Measurements from ENCODE around the gene MINDY1.
A peak's percentile ranks its signal among the peaks of the same experiment; 100 is the strongest.

The MINDY1 gene

DNA sequence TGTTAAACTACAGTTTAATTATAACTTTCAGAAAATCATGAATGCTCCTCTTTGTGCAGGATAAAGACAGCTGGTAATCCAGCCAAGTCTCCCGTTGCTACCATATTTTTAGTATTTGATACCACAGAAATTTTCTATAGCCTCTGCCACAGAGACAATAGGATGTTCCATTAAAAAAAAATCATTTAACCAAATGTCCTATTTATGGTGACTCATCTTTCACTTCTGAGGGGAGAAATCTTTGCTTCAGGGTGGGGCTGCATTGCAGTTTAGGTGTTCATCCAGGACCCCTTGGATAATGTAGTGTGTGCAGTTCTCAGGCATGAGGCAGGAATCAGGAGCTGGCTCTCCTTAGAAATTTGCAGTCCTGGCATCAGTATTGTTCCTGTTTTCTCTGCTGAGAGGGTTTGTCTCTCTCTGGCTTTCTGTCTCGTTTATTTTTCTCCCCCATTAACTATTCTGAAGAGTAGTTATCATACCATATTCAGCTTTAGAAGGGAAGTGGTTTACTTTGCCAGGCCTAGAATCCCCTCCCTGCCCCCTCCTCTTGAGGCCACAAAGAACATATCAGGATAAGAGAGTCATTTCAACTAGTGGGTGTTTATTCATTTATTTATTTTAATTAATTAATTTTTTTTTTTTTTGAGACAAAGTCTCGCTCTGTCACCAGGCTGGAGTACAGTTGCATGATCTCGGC, 4.6 kb upstream of the MINDY1 start:
- no peak for DNase-seq (ENCODE audit: low read depth in 3 of 3)

DNA sequence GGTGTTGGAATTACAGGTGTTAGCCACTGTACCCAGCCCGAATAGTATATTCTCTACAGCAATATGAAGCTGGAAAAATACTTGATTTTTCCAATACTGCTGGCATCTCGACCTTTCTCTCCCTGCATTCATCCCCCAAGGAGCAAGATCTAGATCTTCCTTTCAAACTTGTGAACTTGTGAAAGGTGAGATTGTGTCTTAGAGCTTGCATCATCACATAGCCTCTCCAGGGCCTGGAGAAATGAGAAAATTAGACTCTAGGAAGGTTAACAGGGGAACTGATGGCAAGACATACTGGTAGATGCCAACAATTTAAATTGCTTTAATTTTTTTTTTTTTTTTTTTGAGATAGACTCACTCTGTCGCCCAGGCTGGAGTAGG, 3.6 kb upstream of the MINDY1 start:
- DNase-seq (ENCODE audit: low read depth in 3 of 3) = no peak

DNA sequence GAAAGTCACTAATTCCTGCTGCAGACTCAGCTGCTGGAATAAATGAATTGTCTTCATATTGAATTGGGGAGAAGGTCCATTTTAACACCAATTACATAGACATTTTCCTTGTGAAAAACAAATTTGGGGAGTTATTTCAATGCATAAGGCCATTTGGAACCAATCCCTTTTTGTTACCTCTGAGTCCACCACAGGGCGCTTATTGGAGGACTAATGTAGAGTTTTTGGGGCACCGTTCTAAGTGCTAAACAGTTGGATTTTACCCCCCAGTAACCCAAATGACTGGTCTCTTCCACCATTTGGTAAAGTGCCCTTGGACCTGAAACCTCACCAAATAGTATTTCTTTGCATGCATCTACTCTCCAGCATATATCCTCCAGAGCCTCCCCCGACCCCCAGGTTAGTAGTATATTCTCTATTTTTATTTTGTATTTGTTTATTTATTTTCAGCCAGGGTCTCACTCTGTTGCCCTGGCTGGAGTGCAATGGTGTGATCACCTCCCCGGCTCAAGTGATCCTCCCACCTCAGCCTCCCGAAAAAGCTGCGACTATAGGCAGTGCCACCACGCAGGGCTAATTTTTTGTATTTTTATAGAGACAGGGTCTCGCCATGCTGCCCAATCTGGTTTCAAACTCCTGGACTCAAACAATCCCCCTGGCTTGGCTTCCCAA, 3.1 kb upstream of the MINDY1 start:
- DNase-seq (ENCODE audit: low read depth in 3 of 3) = no peak

DNA sequence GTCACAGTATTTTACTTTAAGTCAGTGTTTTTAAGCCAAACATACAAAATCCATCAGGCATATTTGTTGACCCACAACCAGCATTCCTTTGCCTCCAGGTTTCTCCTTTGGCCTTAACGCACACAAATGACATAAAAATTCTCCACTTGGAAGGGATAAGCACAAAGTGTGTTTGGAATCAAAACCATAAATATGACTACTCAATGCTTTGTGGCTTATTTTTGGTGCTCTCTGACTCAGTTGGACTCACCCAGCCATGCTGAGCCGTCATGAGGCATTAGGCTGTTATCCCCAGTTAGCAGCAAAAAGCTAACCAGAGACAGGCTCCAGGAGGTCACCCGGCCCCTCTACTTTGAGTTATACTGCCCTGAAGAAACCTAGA, 2.5 kb upstream of the MINDY1 start:
- DNase-seq (ENCODE audit: low read depth in 3 of 3) = no peak

DNA sequence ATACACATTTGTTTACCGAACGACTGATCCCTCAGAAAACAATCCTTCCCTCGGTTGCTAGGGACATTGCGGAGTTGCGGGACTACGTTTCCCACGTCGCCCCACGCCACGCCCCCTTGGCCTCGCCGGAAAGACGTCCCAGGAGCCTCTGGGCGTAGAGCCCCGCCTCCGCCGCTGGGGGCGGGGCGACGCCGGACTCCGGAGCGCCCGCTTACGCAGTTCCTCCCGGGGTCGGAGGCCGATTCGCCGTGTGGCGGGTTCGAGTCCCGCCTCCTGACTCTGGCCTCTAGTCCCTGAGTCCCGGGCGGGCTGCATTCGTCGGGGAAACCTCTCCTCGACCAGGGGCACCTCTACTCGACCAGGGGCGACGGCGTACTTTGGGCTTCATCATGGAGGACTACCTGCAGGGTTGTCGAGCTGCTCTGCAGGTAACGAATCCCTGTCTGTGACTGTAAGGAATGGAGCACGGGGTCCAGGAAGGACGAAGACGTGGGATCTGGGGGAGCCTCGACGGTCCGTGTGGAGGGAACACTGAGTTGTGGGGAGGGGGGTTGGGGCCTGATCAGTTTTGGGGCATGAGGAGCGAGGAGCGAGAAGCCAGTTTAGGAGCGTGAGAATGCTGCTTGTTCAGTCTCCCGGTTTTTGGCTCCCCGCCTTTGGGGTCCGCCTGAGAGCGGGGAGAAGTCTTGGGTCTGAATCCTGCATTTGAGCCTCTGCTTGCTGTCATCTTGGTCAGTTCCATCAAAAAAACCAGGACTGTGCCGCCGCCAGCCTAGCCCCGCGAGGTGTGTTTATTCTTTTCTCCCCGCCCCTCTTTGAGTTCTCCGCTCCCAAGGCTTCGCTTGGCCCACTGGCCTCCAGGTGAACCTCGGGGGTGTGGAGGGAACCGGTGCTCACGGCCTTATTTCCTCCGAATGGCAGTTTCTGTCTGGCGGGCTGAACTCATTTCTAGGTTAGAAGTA, 1.8 kb upstream of the MINDY1 start, which contains the start of gene PRUNE1:
TSS of gene PRUNE1 (plus strand) at position 206 of the 962 bp plus-strand sequence. CDS start at position 390, 184 bp downstream.
- peak; percentile 93 to 98 (median 95) for DNase-seq (ENCODE audit: low read depth in 3 of 3)

DNA sequence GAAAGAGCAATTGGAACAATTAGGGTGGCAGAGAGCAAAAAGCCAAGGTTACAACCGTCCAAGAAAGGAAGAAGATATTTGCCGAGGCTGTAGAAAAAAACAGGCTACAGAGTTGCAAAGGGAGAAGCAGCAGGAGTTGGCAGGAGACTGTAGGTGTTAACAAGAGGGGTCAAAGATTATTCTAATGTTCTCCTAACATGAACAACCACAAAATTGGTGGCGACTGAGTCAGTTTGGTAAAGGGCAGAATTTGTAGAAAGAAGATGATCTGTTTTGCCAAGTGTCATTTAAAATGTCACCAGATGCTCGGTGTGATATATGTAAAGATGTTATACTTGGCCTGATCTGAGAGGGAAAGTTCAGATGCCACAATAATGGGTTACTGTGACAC, 1.1 kb upstream of the MINDY1 start:
- no peak for DNase-seq (ENCODE audit: low read depth in 3 of 3)

DNA sequence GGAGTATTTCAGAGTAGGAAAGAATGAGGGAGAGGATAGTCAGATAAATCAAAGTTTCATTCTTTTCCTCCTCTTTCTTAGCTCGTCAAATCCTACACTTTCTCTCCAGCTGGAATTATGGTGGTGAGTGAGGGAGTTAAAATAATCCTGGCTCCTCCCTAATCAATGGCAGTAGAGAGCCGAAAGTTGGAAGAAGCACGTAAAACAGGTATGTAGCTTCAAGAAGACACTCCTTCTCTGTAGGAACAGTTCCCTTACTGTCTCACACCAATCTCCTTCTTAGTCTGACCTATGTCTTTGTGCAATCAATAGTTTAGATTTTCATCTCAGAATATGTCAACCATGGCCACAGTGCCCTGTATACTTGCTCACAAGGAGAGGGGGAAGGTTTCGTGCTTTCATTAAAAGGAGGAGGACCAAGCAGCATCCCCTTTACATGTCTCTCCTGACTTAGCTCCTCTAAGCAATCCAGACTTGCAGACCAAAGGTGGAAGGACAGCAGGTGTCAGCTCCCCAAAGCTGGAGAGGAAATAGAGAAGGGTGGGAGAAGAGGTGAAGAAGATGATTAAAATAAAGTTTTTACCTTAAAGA, 878 bp downstream of the MINDY1 start:
- DNase-seq (ENCODE audit: low read depth in 3 of 3) = no peak

DNA sequence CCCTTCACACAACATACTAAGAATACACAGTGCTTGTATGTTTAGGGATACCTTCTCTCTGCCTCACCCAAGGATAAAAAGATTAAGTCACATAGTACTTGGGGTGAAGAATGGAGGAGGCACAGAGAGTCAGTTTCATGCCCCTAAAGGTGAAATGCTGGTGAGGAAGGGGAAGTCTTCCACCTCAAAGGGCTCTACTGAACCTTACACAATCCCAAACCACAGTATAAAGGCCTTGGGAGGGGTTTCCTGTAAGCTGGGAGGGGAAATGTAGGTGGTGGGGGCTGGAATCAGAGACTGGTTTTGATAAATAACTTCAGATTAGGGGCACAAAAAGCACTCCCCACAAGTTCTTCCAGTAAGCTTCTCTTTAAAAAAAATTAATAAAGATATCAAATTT, 3.5 kb downstream of the MINDY1 start:
- no peak for DNase-seq (ENCODE audit: low read depth in 3 of 3)

DNA sequence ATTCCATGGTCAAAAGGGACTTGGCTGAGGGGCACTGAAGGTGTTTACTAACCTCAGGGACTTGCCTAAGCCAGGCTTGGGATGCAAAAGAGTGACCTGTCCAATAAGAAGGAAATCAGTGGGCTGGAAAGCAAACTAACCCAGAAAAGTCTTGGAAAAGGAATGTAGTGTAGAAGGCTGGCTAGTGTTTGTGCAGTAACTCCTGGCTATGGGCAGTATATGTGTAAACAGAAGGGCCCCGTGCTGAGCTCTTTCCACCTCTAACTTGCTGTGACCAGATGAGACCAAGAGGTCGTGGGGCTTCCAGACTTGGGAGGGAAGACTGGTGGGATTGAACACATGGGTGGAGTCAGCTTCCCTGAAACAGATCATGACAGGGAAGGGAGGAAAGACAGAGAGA, 4.1 kb downstream of the MINDY1 start:
- DNase-seq (ENCODE audit: low read depth in 3 of 3) = no peak

DNA sequence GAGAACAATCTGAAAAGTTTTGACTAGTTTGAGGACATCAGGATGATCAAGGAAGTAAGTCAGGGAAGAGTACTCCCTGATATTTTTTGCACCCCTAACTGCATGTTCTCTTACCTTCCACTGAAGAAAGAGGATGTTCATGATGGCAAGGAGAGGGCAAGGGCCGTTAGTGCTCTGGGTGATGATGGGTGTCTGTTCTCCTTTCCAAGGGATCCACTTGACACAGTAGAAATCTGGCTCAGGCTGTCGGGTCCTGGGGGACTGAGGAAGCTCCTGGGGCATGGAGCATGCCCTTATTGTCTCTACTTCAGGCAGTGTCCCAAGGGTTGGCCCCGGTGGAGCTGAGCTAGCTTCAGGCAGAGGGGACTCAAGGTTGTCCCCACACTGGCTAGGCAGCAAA, 4.7 kb downstream of the MINDY1 start:
- DNase-seq (ENCODE audit: low read depth in 3 of 3) = no peak

DNA sequence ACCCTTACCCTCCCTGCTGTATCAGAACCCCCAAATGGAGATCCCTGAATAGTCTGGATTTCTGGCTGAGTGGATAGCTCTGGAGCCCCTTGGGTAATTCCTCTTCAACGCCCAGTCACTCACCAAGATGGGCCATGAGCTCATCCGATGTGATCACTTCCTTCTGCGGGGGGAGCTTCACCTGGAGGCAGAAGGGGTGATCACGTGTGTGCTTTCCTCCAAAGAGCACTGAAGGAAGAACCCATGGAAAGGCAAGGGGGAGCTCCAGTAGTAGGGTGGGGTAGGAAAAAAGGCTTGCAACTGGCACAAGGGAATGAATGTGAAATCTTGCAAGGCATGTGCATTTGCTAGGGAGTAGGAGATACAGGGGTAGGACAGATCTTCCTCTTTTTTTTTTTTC, 5.1 kb downstream of the MINDY1 start:
- DNase-seq (ENCODE audit: low read depth in 3 of 3) = no peak

DNA sequence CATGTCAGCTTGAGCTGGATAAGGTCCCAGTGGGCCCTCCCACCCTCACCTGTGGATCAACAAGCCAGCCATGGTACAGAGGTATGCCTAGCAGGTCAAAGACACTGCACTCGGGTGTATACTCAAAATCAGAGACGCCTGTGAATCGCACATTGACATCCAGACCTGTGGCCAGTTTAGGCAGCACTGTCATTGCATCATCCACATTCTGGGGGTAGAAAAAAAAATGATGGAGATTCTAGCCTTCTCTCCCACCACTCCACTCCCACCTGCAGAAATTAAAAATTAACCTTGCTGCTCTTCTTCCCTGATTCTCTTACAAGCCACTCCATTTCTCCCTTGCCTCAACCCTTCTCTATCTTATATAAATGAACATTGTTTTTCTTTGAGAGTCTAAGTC, 6.3 kb downstream of the MINDY1 start:
- no peak for DNase-seq (ENCODE audit: low read depth in 3 of 3)

DNA sequence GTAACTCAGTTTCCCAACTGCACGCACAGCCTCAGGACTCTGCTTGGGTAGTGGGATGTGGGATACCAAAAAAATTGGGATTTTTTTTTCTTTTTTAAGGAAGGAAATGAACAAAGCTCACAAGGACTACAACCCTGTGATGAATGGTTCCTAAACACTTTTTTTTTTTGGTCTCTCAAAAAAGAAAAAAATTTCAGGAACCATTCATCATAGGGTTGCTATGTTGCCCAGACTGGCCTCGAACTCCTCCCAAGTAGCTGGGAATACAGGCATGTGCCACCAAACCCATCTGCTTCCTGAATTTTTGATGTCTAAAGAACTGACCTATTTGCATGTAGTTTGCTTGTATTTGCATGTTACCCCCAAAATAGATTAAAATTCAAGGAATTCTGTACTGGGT, 6.8 kb downstream of the MINDY1 start:
- DNase-seq (ENCODE audit: low read depth in 3 of 3) = no peak

DNA sequence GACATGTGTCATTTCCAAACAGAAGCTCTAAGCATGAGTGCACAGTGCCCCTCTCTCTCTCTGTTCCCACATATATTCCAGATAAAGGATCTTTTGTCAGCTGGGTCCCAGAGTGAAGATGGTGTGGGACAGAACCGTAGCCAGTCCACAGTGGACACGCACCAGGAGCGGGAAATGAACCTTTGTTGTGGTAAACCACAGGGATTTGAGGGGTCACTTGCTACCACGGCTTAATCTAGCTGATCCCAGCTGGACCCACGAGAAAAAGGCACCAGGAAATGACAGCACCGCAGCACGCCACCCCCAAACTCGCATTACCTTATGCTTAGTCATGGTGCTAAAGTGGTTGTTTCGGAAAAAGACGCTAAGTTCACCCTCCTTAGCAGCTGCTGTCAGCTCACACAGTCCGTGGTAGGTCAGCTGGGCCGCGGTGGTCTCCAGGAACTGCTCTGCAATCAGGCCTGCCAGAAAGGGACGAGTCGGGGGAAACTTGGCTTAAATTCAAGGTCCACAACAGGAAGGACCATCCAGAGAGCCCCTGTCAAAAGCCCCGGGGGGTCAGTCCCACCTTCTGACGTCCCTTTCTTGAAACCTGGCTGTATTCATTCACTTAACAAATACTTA, 7.5 kb downstream of the MINDY1 start:
- DNase-seq (ENCODE audit: low read depth in 3 of 3) = no peak

DNA sequence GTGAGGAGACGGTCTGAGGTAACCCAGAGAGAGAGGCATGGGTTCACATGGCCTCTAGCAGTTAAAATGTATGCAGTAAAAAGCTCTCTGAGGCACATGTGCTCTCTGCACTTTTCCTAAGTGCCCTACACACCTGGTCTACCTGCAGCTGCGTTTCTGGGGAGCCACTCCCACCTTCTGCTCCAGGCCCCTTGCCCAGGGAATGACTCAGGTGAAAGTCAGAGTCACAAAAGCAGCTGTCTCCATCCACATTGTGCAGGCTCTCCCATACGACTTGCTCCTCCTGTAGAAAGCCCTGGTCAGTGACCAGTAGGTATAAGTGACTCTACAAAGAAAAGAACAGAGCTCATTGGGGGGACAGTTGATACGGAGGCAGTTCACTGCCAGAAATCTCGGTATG, 8.8 kb downstream of the MINDY1 start:
- no peak for DNase-seq (ENCODE audit: low read depth in 3 of 3)

DNA sequence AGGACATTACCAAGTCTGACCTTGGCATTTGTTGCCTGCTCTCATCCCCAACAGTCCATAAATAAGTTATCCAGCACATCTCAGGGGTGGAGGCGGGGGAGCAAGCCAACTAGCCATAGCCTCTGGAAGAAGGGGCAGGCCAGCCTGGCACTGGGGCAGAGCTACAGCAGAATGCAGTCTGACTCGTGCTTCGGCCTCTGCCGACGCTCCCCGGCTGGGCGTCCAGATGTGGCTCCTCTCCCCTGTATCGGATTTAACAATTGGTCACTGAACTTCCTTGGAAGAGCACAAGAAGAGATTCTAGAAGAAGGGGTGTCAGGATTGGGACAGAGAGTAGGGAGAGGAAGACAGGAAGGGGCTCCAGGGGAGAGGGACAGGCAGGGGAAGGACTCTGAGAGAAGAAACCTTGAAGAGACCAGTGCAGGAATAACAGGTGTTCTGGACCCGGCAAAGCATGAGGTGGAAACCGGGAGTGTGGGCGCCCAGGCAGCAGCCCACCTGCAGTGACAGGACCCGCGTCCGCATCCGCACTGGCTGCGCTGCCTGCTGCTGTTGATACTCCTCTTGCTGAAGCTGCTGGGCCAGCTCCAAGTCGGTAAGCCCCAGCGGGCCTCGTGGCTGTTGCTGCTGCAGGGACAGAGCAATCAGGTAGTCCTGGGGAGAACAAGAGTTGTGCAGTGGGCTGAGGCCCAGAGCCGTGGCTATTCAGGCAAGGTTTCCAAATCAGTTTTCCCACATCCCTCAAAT, 9.4 kb downstream of the MINDY1 start:
- DNase-seq (ENCODE audit: low read depth in 3 of 3) = no peak

DNA sequence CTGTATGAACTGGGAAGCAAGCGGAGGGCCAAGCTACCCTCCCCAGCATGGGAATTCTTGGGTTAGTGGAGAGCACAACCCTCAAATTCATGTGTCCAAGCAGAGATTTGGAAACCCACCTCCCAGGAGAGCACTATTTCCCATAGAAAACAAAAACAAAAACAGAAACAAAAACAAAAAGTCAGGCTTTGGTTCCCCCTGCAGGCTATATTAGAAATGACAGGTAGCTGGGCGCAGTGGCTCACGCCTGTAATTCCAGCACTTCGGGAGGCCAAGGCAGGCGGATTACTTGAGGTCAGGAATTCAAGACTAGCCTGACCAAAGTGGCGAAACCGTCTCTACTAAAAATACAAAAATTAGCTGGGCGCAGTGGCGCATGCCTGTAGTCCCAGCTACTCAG, 10.8 kb downstream of the MINDY1 start:
- no peak for DNase-seq (ENCODE audit: low read depth in 3 of 3)

DNA sequence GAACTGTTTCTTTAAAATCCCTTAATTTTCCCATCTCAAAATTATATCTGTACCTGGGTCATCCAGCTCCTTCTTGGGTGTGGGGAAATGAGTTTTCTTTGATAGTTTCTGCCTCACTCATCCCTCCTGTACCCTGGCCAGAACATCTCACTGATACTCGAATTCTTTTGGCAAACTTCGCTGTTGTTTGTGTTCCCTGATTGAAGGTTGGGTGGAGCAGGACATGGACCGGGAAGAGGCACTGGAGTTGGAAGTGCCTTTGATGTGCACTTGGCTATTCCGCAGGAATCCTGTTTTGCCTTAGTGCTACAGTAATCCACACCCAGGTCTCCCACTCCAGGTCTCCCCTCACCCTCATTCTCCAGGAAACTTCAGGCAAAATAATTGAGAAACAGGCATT, 11.2 kb downstream of the MINDY1 start:
- no peak for DNase-seq (ENCODE audit: low read depth in 3 of 3)

DNA sequence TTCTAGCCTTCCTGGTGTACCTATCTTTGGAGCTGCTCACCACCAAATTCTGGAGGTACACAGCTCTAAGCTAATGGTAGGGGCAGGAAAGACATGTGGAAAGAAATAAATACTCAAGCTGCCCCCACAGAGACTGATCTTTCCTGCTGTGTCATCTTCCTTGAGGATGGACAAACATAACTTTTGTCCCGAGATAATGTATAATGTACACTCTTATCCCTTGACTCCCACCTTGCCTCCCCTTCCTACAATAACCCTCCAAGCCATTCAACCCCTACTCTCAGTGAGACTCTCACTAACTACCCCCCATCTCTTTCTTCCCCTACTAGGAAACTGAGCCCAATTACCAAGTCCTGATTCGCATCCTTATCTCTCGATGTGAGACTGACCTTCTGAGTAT, 12.5 kb downstream of the MINDY1 start:
- DNase-seq (ENCODE audit: low read depth in 3 of 3) = no peak

DNA sequence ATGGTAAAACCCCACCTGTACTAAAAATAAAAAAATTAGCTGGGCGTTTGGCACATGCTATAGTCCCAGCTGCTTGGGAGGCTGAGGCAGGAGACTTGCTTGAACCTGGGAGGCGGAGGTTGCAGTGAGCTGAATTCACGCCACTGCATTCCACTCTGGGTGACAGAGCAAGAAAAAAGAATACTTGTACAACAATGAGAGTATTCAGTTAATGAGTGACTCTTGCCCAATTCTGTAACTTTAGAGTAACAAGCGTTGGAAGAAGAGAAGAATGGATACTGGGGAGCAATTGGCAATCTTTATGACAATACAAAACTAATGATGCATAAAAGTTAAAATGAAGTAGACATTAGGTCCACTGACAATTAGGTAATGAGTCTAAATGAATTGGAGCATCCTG, 14.1 kb downstream of the MINDY1 start:
- DNase-seq (ENCODE audit: low read depth in 3 of 3) = no peak

DNA sequence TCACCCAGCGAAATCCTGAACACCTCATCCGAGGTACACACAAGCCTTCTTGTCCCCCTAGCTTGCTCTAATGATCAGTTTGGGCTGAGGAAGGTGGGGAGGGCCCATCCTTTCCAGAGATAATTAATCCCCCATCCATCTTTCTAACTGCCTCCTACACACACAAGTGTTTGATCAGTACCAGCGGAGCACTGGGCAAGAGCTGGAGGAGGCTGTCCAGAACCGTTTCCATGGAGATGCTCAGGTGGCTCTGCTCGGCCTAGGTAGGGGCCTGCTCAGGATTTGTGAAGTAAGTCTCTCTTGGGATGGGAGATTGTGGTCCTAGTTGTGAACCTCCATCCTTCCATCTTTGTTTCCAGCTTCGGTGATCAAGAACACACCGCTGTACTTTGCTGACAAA, 18.8 kb downstream of the MINDY1 start:
- DNase-seq (ENCODE audit: low read depth in 3 of 3) = no peak

Measured in stimulated activated CD4-positive, alpha-beta T cell treated with anti-CD3 and anti-CD28 coated beads, TNF-alpha, amount 100 ng/mL, for 48 hours (primary cell).